H1 (cell line): Measurements from ENCODE around the gene PDGFB. TPM values are rescaled to one million over a fixed set of nuclear protein-coding genes. Genes with fewer than 3 reads are reported as not detected.
A peak's percentile ranks its signal among the peaks of the same experiment; 100 is the strongest.

Source experiments
- CTCF ChIA-PET: fragments of 300-600 bp; sonication (Branson Sonifier 250); formaldehyde crosslinking; loops from one replicate; lab custom pipeline; 2021; ENCODE audit not compliant: partially characterized antibody; lab: Charles Lee
- POLR2A ChIA-PET: fragments of 300-600 bp; sonication (Branson Sonifier 250); formaldehyde crosslinking; loops from one replicate; lab custom pipeline; 2021; ENCODE audit warnings: inconsistent platforms; ENCODE audit not compliant: partially characterized antibody; lab: Charles Lee
- DNase-seq, 2 experiments: peaks; one replicate each; pipeline versions ENCODE4 v3.0.0 to v3.0.0-alpha.2; 2010 to 2022; ENCODE audit warnings: low spot score in 2 of 2, low read depth in 1 of 2, mixed read lengths in 1 of 2
- FAIRE-seq: peaks from 2 replicates; lab custom pipeline; 2011; peaks lifted over from hg19 to GRCh38; lab: Jason Lieb, UNC
- H2AFZ ChIP-seq: 2 replicates; pipeline ENCODE4 v1.8.1; 2012; ENCODE audit warnings: low read length, inconsistent platforms
- H2AK5ac ChIP-seq: 2 replicates; pipeline ENCODE4 v1.6.1; 2013; ENCODE audit warnings: low read depth, low read length
- H2BK120ac ChIP-seq: replicated peaks from 2 replicates; pipeline ENCODE3; 2013; ENCODE audit warnings: low read depth, low read length, inconsistent platforms
- H2BK12ac ChIP-seq: 2 replicates; pipeline ENCODE4 v1.6.1; 2013; ENCODE audit warnings: low read depth, low read length
- H2BK15ac ChIP-seq: 2 replicates; pipeline ENCODE4 v1.6.1; 2013; ENCODE audit warnings: low read length
- H2BK20ac ChIP-seq: 2 replicates; pipeline ENCODE4 v1.6.1; 2013; ENCODE audit warnings: low read length
- H2BK5ac ChIP-seq: 2 replicates; pipeline ENCODE4 v1.6.1; 2013; ENCODE audit warnings: low read depth, low read length
- H3K14ac ChIP-seq: 2 replicates; pipeline ENCODE4 v1.6.1; 2013; ENCODE audit warnings: inconsistent platforms; ENCODE audit not compliant: insufficient read length
- H3K18ac ChIP-seq: 2 replicates; pipeline ENCODE4 v1.6.1; 2013; ENCODE audit warnings: low read length; ENCODE audit errors: extremely low read depth
- H3K23ac ChIP-seq: 2 replicates; pipeline ENCODE4 v1.6.1; 2013; ENCODE audit warnings: inconsistent platforms; ENCODE audit not compliant: insufficient read length
- H3K23me2 ChIP-seq: 2 replicates; pipeline ENCODE4 v1.6.1; 2013; ENCODE audit warnings: low read depth, low read length
- H3K27ac ChIP-seq: 2 replicates; pipeline ENCODE4 v1.6.1; 2011; ENCODE audit warnings: low read depth, low read length, inconsistent platforms
- H3K27me3 ChIP-seq, 4 experiments: replicated peaks in 1 of 4; 1 replicate in 1 of 4; 2 replicates in 3 of 4; pipeline versions ENCODE4 v1.6.1 to v1.8.1; 2011 to 2013; ENCODE audit warnings: low read length in 3 of 4, mild to moderate bottlenecking in 3 of 4, inconsistent platforms in 2 of 4, mixed read lengths in 2 of 4, moderate library complexity in 1 of 4; ENCODE audit not compliant: control insufficient read depth in 3 of 4, insufficient read depth in 3 of 4; ENCODE audit errors: extremely low read depth in 1 of 4
- H3K36me3 ChIP-seq, 4 experiments: 2 replicates each; pipeline versions ENCODE4 v1.6.1 to v1.8.1; 2011 to 2013; ENCODE audit warnings: mild to moderate bottlenecking in 4 of 4, low read length in 3 of 4, moderate library complexity in 2 of 4, control low read depth in 1 of 4, inconsistent platforms in 1 of 4; ENCODE audit not compliant: insufficient read depth in 4 of 4, control insufficient read depth in 2 of 4
- H3K4ac ChIP-seq: replicated peaks from 2 replicates; pipeline ENCODE3; 2013; ENCODE audit warnings: low read length, low read depth, mixed read lengths, inconsistent platforms; ENCODE audit not compliant: insufficient read length
- H3K4me1 ChIP-seq, 4 experiments: replicated peaks in 1 of 4; 1 replicate in 1 of 4; 2 replicates in 3 of 4; pipeline versions ENCODE4 v1.6.1 to v1.8.1; 2011 to 2013; ENCODE audit warnings: low read length in 3 of 4, inconsistent platforms in 2 of 4, mixed read lengths in 1 of 4; ENCODE audit not compliant: insufficient read depth in 4 of 4, control insufficient read depth in 3 of 4
- H3K4me2 ChIP-seq, 2 experiments: 2 replicates each; pipeline versions ENCODE4 v1.6.1 to v1.8.1; 2011 to 2013; ENCODE audit warnings: low read depth in 2 of 2, low read length in 2 of 2, control low read depth in 1 of 2, inconsistent platforms in 1 of 2, mild to moderate bottlenecking in 1 of 2; ENCODE audit not compliant: insufficient read depth in 1 of 2
- H3K4me3 ChIP-seq, 4 experiments: fragments of 200-600, 300-600 bp in 1 of 4; sonication (generic), shearing (Covaris generic), sonication (Bioruptor Twin) in 1 of 4; 2 replicates each; pipeline versions ENCODE4 v1.5.1 to v1.8.1; 2011 to 2016; ENCODE audit warnings: low read length in 4 of 4, low read depth in 3 of 4, control low read depth in 2 of 4, inconsistent platforms in 2 of 4, mild to moderate bottlenecking in 2 of 4, mixed read lengths in 1 of 4, moderate library complexity in 1 of 4; ENCODE audit not compliant: insufficient read depth in 2 of 4; ENCODE audit errors: extremely low read depth in 1 of 4
- H3K56ac ChIP-seq: replicated peaks from 2 replicates; pipeline ENCODE3; 2013; ENCODE audit warnings: low read depth, mild to moderate bottlenecking, mixed read lengths, low read length, inconsistent platforms; ENCODE audit not compliant: insufficient read length
- H3K79me1 ChIP-seq: 2 replicates; pipeline ENCODE4 v1.6.1; 2013; ENCODE audit warnings: low read depth, low read length, control low read depth
- H3K79me2 ChIP-seq, 2 experiments: 2 replicates each; pipeline versions ENCODE4 v1.6.1 to v1.8.1; 2012 to 2013; ENCODE audit warnings: low read length in 2 of 2, mild to moderate bottlenecking in 2 of 2, inconsistent platforms in 1 of 2; ENCODE audit not compliant: insufficient read depth in 2 of 2, control insufficient read depth in 1 of 2
- H3K9ac ChIP-seq, 4 experiments: replicated peaks in 1 of 4; 1 replicate in 1 of 4; 2 replicates in 3 of 4; pipeline versions ENCODE4 v1.6.1 to v1.8.1; 2011 to 2013; ENCODE audit warnings: low read depth in 3 of 4, low read length in 3 of 4, control low read depth in 2 of 4, mild to moderate bottlenecking in 2 of 4, moderate library complexity in 2 of 4, inconsistent platforms in 1 of 4; ENCODE audit errors: extremely low read depth in 1 of 4
- H3K9me3 ChIP-seq, 2 experiments: 2 replicates each; pipeline versions ENCODE4 v1.6.1 to v1.8.1; 2012 to 2013; ENCODE audit warnings: mild to moderate bottlenecking in 2 of 2, moderate library complexity in 2 of 2, control low read depth in 1 of 2, inconsistent platforms in 1 of 2, low read depth in 1 of 2, low read length in 1 of 2, mixed read lengths in 1 of 2; ENCODE audit not compliant: insufficient read depth in 2 of 2
- H4K20me1 ChIP-seq, 2 experiments: replicated peaks in 1 of 2; 2 replicates each; pipeline versions ENCODE3 to v1.8.1; 2011 to 2013; ENCODE audit warnings: inconsistent platforms in 2 of 2, low read length in 2 of 2, mild to moderate bottlenecking in 1 of 2; ENCODE audit not compliant: insufficient read depth in 2 of 2, control insufficient read depth in 1 of 2
- H4K5ac ChIP-seq: 2 replicates; pipeline ENCODE4 v1.6.1; 2013; ENCODE audit warnings: low read length, low read depth, mixed read lengths, inconsistent platforms; ENCODE audit not compliant: insufficient read length
- H4K8ac ChIP-seq: 2 replicates; pipeline ENCODE4 v1.8.0; 2013; ENCODE audit warnings: mild to moderate bottlenecking, moderate library complexity, low read length, inconsistent platforms; ENCODE audit not compliant: insufficient read depth; ENCODE audit errors: extremely low read depth
- H4K91ac ChIP-seq: replicated peaks from 2 replicates; pipeline ENCODE3; 2013; ENCODE audit warnings: low read length, mixed read lengths, inconsistent platforms; ENCODE audit not compliant: insufficient read length
- POLR2A ChIP-seq, 2 experiments: IDR thresholded peaks; 1 replicate in 1 of 2; 2 replicates in 1 of 2; pipeline ENCODE4 v1.6.1; 2011; ENCODE audit warnings: low read depth in 2 of 2, low read length in 2 of 2, mild to moderate bottlenecking in 2 of 2; ENCODE audit errors: control extremely low read depth in 1 of 2
- SP1 ChIP-seq: IDR thresholded peaks from 2 replicates; pipeline ENCODE4 v1.6.1; 2011; ENCODE audit warnings: low read depth, low read length
- TAF1 ChIP-seq: IDR thresholded peaks from 2 replicates; pipeline ENCODE4 v1.6.1; 2011; ENCODE audit warnings: mild to moderate bottlenecking, low read depth, low read length
- WGBS, 2 experiments: shearing (Covaris generic) in 1 of 2; methylation state at CpG; one replicate each; pipeline versions ENCODE4 v1.1.6 to v1.1.7; 2013 to 2015; ENCODE audit warnings: low lambda C conversion rate in 2 of 2, mixed read lengths in 2 of 2, inconsistent platforms in 1 of 2, low coverage in 1 of 2, missing lambda C conversion rate in 1 of 2; ENCODE audit not compliant: insufficient replicate concordance in 2 of 2, insufficient coverage in 1 of 2, insufficient read length in 1 of 2; ENCODE audit errors: extremely low coverage in 1 of 2, missing lambda C conversion rate in 1 of 2; 5-methylcytosine and 5-hydroxymethylcytosine counted together
- polyA plus RNA-seq, 7 experiments: library from polyadenylated mRNA; depleted of rRNA in 3 of 7; stranded (reverse) in 5 of 7; unstranded in 2 of 7; fragments of >200 nt in 5 of 7; fragments of 200-250 nt in 2 of 7; gene quantifications; 1 replicate in 5 of 7; 2 replicates in 1 of 7; 4 replicates in 1 of 7; pipeline versions ENCODE4 v1.2.1 to v1.2.3, GENCODE V29; 2011 to 2013; ENCODE audit warnings: missing spikeins in 2 of 7, mixed read lengths in 2 of 7
- total RNA-seq: library from RNA; stranded (reverse); fragmentation: NEBNext Ultra II Directional; extraction: Animal tissue kit (Norgen Biotek cat#: 25700); gene quantifications from 2 replicates; pipeline ENCODE4 v1.2.1, GENCODE V29; 2021

The PDGFB gene
- total and polyA plus RNA-seq, 2 of the 8 experiments (the other 6 are each of a cell fraction or from before 2014, with no cell fraction given) = 3.9 to 8.5 TPM

DNA sequence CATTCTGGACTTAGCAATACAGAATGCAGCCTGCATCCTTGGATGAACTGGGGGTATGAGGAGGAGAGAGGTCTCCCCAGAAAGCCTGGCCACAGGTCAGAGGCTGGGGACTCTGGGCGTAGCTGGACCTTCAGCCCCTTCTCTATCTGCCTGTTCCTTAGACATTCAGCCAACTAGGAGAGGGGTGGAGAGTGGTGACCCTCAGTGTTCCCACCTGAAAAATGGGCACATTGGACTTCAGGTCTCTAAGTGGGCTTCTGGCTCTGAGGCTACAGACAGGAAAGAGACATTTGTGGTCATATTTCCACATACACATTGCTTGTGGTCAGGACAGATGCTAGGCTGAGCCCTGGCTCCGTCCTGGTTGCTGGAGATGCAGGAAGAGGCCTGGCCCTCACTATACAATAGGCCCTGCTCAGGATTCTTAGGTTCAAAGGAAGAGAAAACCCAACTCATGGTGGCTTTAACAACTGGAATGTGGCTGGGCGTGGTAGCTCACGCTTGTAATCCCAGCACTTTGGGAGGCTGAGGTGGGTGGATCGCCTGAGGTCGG is 62.2 kb downstream of the PDGFB start:
- Histone ChIP-seq H3K9me3 (peaks cover 0 to 8% of the 10 kb centered on the region in 2 experiments; a peak in 2 of 4 replicates), H3K27ac (no peak overlapping the region), H2AK5ac (peak overlapping the region; percentile 91), H3K23me2 (no peaks in the 10 kb centered on the region), H3K36me3 (no peaks in the 10 kb centered on the region), H3K18ac (no peak overlapping the region; the same call in 1 of the 2 replicates), H2BK15ac (no peak overlapping the region; the same call in 1 of the 2 replicates), H3K56ac (no peak overlapping the region), H3K27me3 (no peaks in the 10 kb centered on the region), H2BK120ac (no peak overlapping the region)
- CTCF ChIA-PET = interaction anchor here (0.7 to 3.0 kb wide), 12 partner anchors 9 to 136 kb away, joined by 3 to 14 read pairs (median 5); no protein-coding TSS in a partner anchor
- 85% methylated on average over 6 of the region's 6 CpGs; no CpG with 5 or more reads in 1 of the 2 experiments for WGBS, 2 experiments
- no peak for DNase-seq
- TF ChIP-seq SP1 = no peak
- TF ChIP-seq TAF1 = no peak
- TF ChIP-seq POLR2A (IDR thresholded peaks at IDR 0.05; ENCODE audit: control extremely low read depth in 1 of 2, low read depth in 2 of 2, low read length in 2 of 2) = no peak
- TF ChIP-seq, all 59 proteins: peak for 0
- Histone ChIP-seq H3K14ac (no peak overlapping the region), H3K23ac (no peak overlapping the region), H3K4me2 (no peak overlapping the region), H3K4ac (no peak overlapping the region), H4K91ac (no peak overlapping the region), H3K79me2 (no peaks in the 10 kb centered on the region), H2BK12ac (0 out of 2 replicates have a peak overlapping the region, but pooled peaks have one; percentile 93), H3K4me1 (peaks cover 0 to 22% (median 10%) of the 10 kb centered on the region in 4 experiments; a peak in 6 of 7 replicates), H4K20me1 (no peaks in the 10 kb centered on the region), H4K8ac (no peak overlapping the region), H2AFZ (no peak overlapping the region), H4K5ac (no peak overlapping the region), H2BK20ac (no peak overlapping the region), H3K9ac (no peak overlapping the region), H2BK5ac (no peak overlapping the region), H3K4me3 (no peak overlapping the region), H3K79me1 (no peaks in the 10 kb centered on the region)
- POLR2A ChIA-PET = interaction anchor here (1.4 to 4.4 kb wide), 5 partner anchors 9 to 136 kb away, joined by 3 to 31 read pairs (median 9); partner anchors contain the start of gene RPL3
- no peak for FAIRE-seq
